ENCODE results near the gene CPO.

The CPO gene

DNA sequence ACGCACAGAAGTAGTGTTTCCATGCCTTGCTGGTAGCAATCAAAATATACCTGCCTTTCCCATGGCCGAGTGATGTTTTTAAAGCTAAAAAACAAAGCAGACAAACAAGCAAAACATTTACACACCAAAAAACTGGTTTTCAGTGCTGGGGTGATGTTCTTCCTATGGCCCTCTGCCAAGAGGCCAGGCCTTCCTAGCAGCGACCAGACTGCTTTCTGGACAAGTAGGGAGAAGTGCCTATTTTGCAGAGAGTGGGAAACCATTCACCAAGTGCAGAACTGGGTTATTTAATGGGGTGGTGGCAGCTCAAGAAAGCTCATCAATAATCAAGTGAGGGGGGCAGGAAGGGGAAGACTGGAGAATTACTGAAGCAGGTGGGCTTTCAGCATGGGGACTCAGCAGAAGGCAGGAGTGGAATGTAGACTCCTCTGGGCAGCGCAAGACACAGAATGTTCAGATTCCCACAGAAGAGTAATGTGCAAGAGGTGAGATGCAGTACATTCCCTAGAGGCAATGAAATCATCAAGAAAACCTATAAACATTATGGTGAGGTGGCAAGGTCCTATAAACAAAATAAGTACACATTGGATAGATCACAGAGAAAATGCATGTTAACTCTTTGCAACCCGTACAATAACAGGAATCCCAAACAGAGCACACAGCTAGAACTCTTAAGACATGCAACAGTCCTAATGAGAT is 44.0 kb downstream of the CPO start:
- Histone ChIP-seq H3K4me1 (ENCODE audit: control insufficient read depth, insufficient read depth, low read length) (no peaks in the 10 kb centered on the region), H3K27me3 (ENCODE audit: control insufficient read depth, insufficient read depth, low read length, poor library complexity, severe bottlenecking) (no peaks in the 10 kb centered on the region), H3K27ac (ENCODE audit: insufficient read depth, low read depth, low read length, poor library complexity, severe bottlenecking) (no peak overlapping the region), H3K36me3 (ENCODE audit: control insufficient read depth, insufficient read depth, low read length) (no peaks in the 10 kb centered on the region), H3K9me3 (ENCODE audit: control insufficient read depth, low read length) (no peaks in the 10 kb centered on the region), H3K4me3 (ENCODE audit: insufficient read depth, low read depth, low read length) (no peak overlapping the region)
- WGBS, 2 experiments, result 90 to 94% methylated on average over 5 of the region's 5 CpGs

DNA sequence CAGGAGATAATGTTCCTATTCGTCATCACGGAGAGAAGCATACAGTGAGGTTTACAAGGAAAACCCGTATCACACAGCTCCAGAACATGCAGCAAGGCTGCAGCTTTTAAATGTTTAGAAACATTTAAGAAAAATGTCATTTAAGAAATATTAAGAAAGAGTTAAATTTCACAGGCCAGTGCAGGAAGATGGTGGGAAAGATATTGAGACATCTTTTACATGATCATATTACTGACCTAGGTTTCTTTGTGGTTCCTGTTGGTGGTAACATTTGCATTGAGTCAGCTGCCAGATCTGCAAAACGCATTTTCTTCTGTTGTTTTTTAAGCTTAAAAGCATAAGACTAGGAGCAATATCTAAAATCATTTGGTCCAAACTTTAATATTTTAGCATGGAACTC is 44.9 kb downstream of the CPO start:
- Histone ChIP-seq H3K4me1 (ENCODE audit: control insufficient read depth, insufficient read depth, low read length) (no peaks in the 10 kb centered on the region), H3K9me3 (ENCODE audit: control insufficient read depth, low read length) (no peaks in the 10 kb centered on the region), H3K27me3 (ENCODE audit: control insufficient read depth, insufficient read depth, low read length, poor library complexity, severe bottlenecking) (no peaks in the 10 kb centered on the region), H3K27ac (ENCODE audit: insufficient read depth, low read depth, low read length, poor library complexity, severe bottlenecking) (no peak overlapping the region), H3K4me3 (ENCODE audit: insufficient read depth, low read depth, low read length) (no peak overlapping the region), H3K36me3 (ENCODE audit: control insufficient read depth, insufficient read depth, low read length) (no peaks in the 10 kb centered on the region)
- WGBS, 2 experiments, result 66 to 76% methylated on average over 3 to 4 of the region's 4 CpGs

GRCh38 chr2:206986943-206987342 is 47.6 kb downstream of the CPO start:
- Histone ChIP-seq H3K36me3 (ENCODE audit: control insufficient read depth, insufficient read depth, low read length) (no peaks in the 10 kb centered on the region), H3K27ac (ENCODE audit: insufficient read depth, low read depth, low read length, poor library complexity, severe bottlenecking) (no peak overlapping the region), H3K27me3 (ENCODE audit: control insufficient read depth, insufficient read depth, low read length, poor library complexity, severe bottlenecking) (no peaks in the 10 kb centered on the region), H3K9me3 (ENCODE audit: control insufficient read depth, low read length) (no peaks in the 10 kb centered on the region), H3K4me3 (ENCODE audit: insufficient read depth, low read depth, low read length) (no peak overlapping the region), H3K4me1 (ENCODE audit: control insufficient read depth, insufficient read depth, low read length) (no peaks in the 10 kb centered on the region)

- H3K9me3 ChIP-seq (ENCODE audit: control insufficient read depth, low read length), result no peaks in the 10 kb centered on the region
- H3K4me3 ChIP-seq (ENCODE audit: insufficient read depth, low read depth, low read length), result no peak overlapping the region
- H3K27me3 ChIP-seq (ENCODE audit: control insufficient read depth, insufficient read depth, low read length, poor library complexity, severe bottlenecking), result no peaks in the 10 kb centered on the region
- 96 to 97% methylated on average over 2 of the region's 2 CpGs for WGBS, 2 experiments
- H3K36me3 ChIP-seq (ENCODE audit: control insufficient read depth, insufficient read depth, low read length), result no peaks in the 10 kb centered on the region
- no peak overlapping the region for H3K27ac ChIP-seq (ENCODE audit: insufficient read depth, low read depth, low read length, poor library complexity, severe bottlenecking)
- no peaks in the 10 kb centered on the region for H3K4me1 ChIP-seq (ENCODE audit: control insufficient read depth, insufficient read depth, low read length)
Measured at GRCh38 chr2:206987810-206988209, 48.5 kb downstream of the CPO start.

DNA sequence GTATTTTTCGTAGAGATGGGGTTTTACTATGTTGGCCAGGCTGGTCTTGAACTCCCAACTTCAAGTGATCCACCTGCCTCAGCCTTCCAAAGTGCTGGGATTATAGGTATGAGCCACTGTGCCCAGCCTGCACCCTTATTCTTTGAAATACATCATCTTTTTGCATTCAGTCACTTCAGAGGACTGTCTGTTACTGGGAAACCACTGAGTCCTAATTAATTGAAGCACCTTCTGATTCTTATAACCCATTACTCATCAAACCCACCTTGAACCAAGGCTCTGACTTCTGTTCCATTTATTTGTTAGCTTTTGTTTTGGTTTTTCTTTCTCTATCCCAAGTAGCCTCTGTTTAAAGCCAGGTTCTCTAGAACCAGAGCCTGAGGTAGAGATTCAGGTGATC is 49.6 kb downstream of the CPO start:
- H3K4me3 ChIP-seq (ENCODE audit: insufficient read depth, low read depth, low read length), result no peak overlapping the region
- H3K36me3 ChIP-seq (ENCODE audit: control insufficient read depth, insufficient read depth, low read length), result no peaks in the 10 kb centered on the region
- no peak overlapping the region for H3K27ac ChIP-seq (ENCODE audit: insufficient read depth, low read depth, low read length, poor library complexity, severe bottlenecking)
- no peaks in the 10 kb centered on the region for H3K27me3 ChIP-seq (ENCODE audit: control insufficient read depth, insufficient read depth, low read length, poor library complexity, severe bottlenecking)
- H3K9me3 ChIP-seq (ENCODE audit: control insufficient read depth, low read length), result no peaks in the 10 kb centered on the region
- WGBS, 2 experiments, result 95 to 100% methylated on average over 1 of the region's 1 CpG
- no peaks in the 10 kb centered on the region for H3K4me1 ChIP-seq (ENCODE audit: control insufficient read depth, insufficient read depth, low read length)

DNA sequence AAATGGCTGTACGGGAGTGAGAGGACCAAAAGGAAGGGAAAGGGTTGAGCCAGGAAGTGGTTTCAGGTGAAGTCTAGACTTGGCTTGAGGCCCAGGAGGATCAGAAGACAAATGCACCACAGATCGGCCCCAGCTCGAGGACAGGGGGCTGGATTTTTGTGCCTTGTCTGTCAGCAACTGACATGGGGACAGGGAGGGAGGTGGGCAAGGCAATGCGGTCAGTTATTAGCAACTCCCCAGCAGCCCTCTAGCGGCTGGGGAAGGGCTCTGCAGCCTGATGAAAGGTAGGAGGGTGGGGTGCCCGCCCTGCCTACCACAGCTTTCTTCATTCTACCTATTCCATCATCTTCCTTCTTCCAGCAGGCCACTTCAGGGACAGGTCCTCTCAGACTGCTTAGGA is 50.0 kb downstream of the CPO start:
- no peak overlapping the region for H3K27ac ChIP-seq (ENCODE audit: insufficient read depth, low read depth, low read length, poor library complexity, severe bottlenecking)
- WGBS, 2 experiments, result 47 to 49% methylated on average over 6 of the region's 6 CpGs
- H3K36me3 ChIP-seq (ENCODE audit: control insufficient read depth, insufficient read depth, low read length), result no peaks in the 10 kb centered on the region
- H3K4me1 ChIP-seq (ENCODE audit: control insufficient read depth, insufficient read depth, low read length), result no peaks in the 10 kb centered on the region
- H3K4me3 ChIP-seq (ENCODE audit: insufficient read depth, low read depth, low read length), result no peak overlapping the region
- no peaks in the 10 kb centered on the region for H3K9me3 ChIP-seq (ENCODE audit: control insufficient read depth, low read length)
- H3K27me3 ChIP-seq (ENCODE audit: control insufficient read depth, insufficient read depth, low read length, poor library complexity, severe bottlenecking), result no peaks in the 10 kb centered on the region

DNA sequence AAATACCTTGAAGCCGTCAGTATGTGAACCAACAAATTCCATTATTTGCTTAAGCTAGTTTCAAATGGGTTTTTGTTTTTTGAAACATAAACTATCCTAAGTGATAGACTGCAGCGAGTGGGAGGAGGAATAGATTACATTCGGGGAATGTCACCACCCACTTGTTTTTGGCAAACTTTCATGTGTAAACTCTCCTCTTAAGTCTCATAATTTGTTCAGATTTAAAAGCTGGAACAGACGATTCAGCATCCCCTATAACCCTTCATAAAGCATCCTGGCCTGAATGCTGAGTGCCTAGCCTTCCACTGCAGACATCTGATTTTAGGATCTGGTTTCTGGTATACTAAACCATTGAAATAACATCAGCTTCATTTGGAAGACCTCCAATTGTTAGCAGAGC is 51.0 kb downstream of the CPO start:
- no peaks in the 10 kb centered on the region for H3K9me3 ChIP-seq (ENCODE audit: control insufficient read depth, low read length)
- H3K4me3 ChIP-seq (ENCODE audit: insufficient read depth, low read depth, low read length), result no peak overlapping the region
- no peaks in the 10 kb centered on the region for H3K4me1 ChIP-seq (ENCODE audit: control insufficient read depth, insufficient read depth, low read length)
- 88 to 93% methylated on average over 3 to 4 of the region's 4 CpGs for WGBS, 2 experiments
- no peak overlapping the region for H3K27ac ChIP-seq (ENCODE audit: insufficient read depth, low read depth, low read length, poor library complexity, severe bottlenecking)
- H3K36me3 ChIP-seq (ENCODE audit: control insufficient read depth, insufficient read depth, low read length), result no peaks in the 10 kb centered on the region
- no peaks in the 10 kb centered on the region for H3K27me3 ChIP-seq (ENCODE audit: control insufficient read depth, insufficient read depth, low read length, poor library complexity, severe bottlenecking)

- H3K9me3 ChIP-seq (ENCODE audit: control insufficient read depth, low read length), result no peaks in the 10 kb centered on the region
- no peaks in the 10 kb centered on the region for H3K36me3 ChIP-seq (ENCODE audit: control insufficient read depth, insufficient read depth, low read length)
- H3K4me3 ChIP-seq (ENCODE audit: insufficient read depth, low read depth, low read length), result no peak overlapping the region
- whole genome bisulfite sequencing, 2 experiments, result 78 to 100% methylated on average over 1 of the region's 2 CpGs
- no peaks in the 10 kb centered on the region for H3K27me3 ChIP-seq (ENCODE audit: control insufficient read depth, insufficient read depth, low read length, poor library complexity, severe bottlenecking)
- no peaks in the 10 kb centered on the region for H3K4me1 ChIP-seq (ENCODE audit: control insufficient read depth, insufficient read depth, low read length)
- no peak overlapping the region for H3K27ac ChIP-seq (ENCODE audit: insufficient read depth, low read depth, low read length, poor library complexity, severe bottlenecking)
Measured at GRCh38 chr2:206991070-206991469, 51.8 kb downstream of the CPO start.

- no peaks in the 10 kb centered on the region for H3K4me1 ChIP-seq (ENCODE audit: control insufficient read depth, insufficient read depth, low read length)
- no peaks in the 10 kb centered on the region for H3K36me3 ChIP-seq (ENCODE audit: control insufficient read depth, insufficient read depth, low read length)
- no peak overlapping the region for H3K4me3 ChIP-seq (ENCODE audit: insufficient read depth, low read depth, low read length)
- H3K27me3 ChIP-seq (ENCODE audit: control insufficient read depth, insufficient read depth, low read length, poor library complexity, severe bottlenecking), result no peaks in the 10 kb centered on the region
- no peaks in the 10 kb centered on the region for H3K9me3 ChIP-seq (ENCODE audit: control insufficient read depth, low read length)
- 81 to 90% methylated on average over 2 of the region's 2 CpGs for WGBS, 2 experiments
- no peak overlapping the region for H3K27ac ChIP-seq (ENCODE audit: insufficient read depth, low read depth, low read length, poor library complexity, severe bottlenecking)
Measured at GRCh38 chr2:206993396-206993911, 54.1 kb downstream of the CPO start.

- 96% methylated on average over 4 of the region's 4 CpGs for WGBS, 2 experiments
- Histone ChIP-seq H3K9me3 (ENCODE audit: control insufficient read depth, low read length) (no peaks in the 10 kb centered on the region), H3K27ac (ENCODE audit: insufficient read depth, low read depth, low read length, poor library complexity, severe bottlenecking) (no peak overlapping the region), H3K4me1 (ENCODE audit: control insufficient read depth, insufficient read depth, low read length) (no peaks in the 10 kb centered on the region), H3K4me3 (ENCODE audit: insufficient read depth, low read depth, low read length) (no peak overlapping the region), H3K36me3 (ENCODE audit: control insufficient read depth, insufficient read depth, low read length) (no peaks in the 10 kb centered on the region), H3K27me3 (ENCODE audit: control insufficient read depth, insufficient read depth, low read length, poor library complexity, severe bottlenecking) (no peaks in the 10 kb centered on the region)
Measured at GRCh38 chr2:206993964-206994363, 54.6 kb downstream of the CPO start.
